Measurements from ENCODE around the gene ANKRD33B. TPM values are rescaled to one million over a fixed set of nuclear protein-coding genes. Genes with fewer than 3 reads are reported as not detected.

ANKRD33B gene
- total and polyA plus RNA-seq, 2 experiments from 2014 or later = 0.71 to 1.5 TPM

DNA sequence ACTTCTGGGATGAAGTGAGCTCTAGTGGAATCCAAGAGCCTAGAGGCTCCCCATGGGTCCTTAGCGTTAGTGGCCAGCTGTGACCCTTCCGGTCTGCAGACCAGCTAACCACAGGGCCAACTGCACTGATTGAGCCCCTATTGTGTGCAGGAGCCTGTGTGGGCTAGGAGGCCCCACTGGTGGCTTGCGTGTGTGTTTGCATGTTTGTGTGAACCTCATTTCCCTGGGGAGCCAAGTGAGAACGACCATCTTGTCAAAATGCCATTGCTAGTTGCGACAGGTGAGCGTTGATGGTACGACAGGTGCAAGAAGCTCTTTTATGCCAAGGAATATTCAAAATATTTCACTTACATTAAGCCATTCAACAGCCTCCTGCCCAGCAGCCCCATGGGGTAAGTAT, 44.1 kb upstream of the ANKRD33B start:
- Histone ChIP-seq H4K20me1 (ENCODE audit: insufficient read depth) (no peaks in the 10 kb centered on the region), H3K4me1 (ENCODE audit: insufficient read depth) (peaks cover 21% of the 10 kb centered on the region), H3K9me3 (ENCODE audit: low read depth) (no peaks in the 10 kb centered on the region), H3K4me3 (no peak overlapping the region), H3K36me3 (ENCODE audit: low read depth) (no peaks in the 10 kb centered on the region), H3K9me2 (ENCODE audit: insufficient read depth) (no peaks in the 10 kb centered on the region), H3F3A (ENCODE audit: insufficient read depth) (peaks cover 13% of the 10 kb centered on the region), H2AFZ (no peak overlapping the region), H3K4me2 (ENCODE audit: unreplicated experiment) (no peak overlapping the region), H3K27ac (no peak overlapping the region), H3K9ac (no peak overlapping the region), H3K79me2 (ENCODE audit: insufficient read depth) (no peaks in the 10 kb centered on the region), H3K27me3 (replicated peaks; ENCODE audit: insufficient read depth) (no peaks in the 10 kb centered on the region)
- in situ Hi-C loops (cut with MboI) = no loop called here
- TF ChIP-seq EZH2 (IDR thresholded peaks at IDR 0.05; ENCODE audit: insufficient read depth, poor library complexity, severe bottlenecking) = no peak
- TF ChIP-seq EZH2phosphoT487 (IDR thresholded peaks at IDR 0.05; ENCODE audit: insufficient read depth, low read depth) = no peak
- DNase-seq = no peak
- WGBS, 2 experiments (ENCODE audit: low coverage in 1 of 2, low lambda C conversion rate in 2 of 2, missing lambda C conversion rate in 2 of 2) = 84 to 88% methylated on average over 7 of the region's 7 CpGs

DNA sequence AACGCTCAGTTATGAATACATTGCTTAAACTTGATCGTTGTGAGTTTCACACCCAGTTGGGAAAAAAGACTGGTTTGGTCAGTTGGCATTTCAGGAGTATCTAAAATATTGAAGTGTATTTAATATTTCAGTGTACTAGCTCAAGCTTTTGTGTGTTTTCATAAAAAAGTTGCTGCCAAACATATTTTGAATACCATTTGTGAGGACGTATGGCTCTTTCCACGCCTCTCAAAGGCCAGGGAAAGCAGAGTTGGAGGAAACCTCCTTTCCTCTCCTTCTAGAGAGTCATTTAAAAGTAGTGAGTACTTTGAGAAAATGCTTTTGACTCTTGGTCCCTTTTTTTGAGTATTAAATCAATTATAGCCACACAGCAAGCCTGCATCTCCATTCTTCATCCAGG, 43.2 kb upstream of the ANKRD33B start:
- WGBS, 2 experiments (ENCODE audit: low coverage in 1 of 2, low lambda C conversion rate in 2 of 2, missing lambda C conversion rate in 2 of 2) = 83 to 92% methylated on average over 4 of the region's 4 CpGs
- Histone ChIP-seq H3K79me2 (ENCODE audit: insufficient read depth) (no peaks in the 10 kb centered on the region), H3K4me2 (ENCODE audit: unreplicated experiment) (no peak overlapping the region), H3K27me3 (replicated peaks; ENCODE audit: insufficient read depth) (no peaks in the 10 kb centered on the region), H3K4me1 (ENCODE audit: insufficient read depth) (peaks cover 28% of the 10 kb centered on the region), H3K27ac (no peak overlapping the region), H3K4me3 (no peak overlapping the region), H3K9ac (no peak overlapping the region), H3K9me2 (ENCODE audit: insufficient read depth) (no peaks in the 10 kb centered on the region), H3F3A (ENCODE audit: insufficient read depth) (peaks cover 20% of the 10 kb centered on the region), H2AFZ (no peak overlapping the region), H3K9me3 (ENCODE audit: low read depth) (no peaks in the 10 kb centered on the region), H3K36me3 (ENCODE audit: low read depth) (no peaks in the 10 kb centered on the region), H4K20me1 (ENCODE audit: insufficient read depth) (no peaks in the 10 kb centered on the region)
- in situ Hi-C loops (cut with MboI) = no loop called here
- DNase-seq = no peak
- TF ChIP-seq EZH2 (IDR thresholded peaks at IDR 0.05; ENCODE audit: insufficient read depth, poor library complexity, severe bottlenecking) (no peak), EZH2phosphoT487 (IDR thresholded peaks at IDR 0.05; ENCODE audit: insufficient read depth, low read depth) (no peak)

DNA sequence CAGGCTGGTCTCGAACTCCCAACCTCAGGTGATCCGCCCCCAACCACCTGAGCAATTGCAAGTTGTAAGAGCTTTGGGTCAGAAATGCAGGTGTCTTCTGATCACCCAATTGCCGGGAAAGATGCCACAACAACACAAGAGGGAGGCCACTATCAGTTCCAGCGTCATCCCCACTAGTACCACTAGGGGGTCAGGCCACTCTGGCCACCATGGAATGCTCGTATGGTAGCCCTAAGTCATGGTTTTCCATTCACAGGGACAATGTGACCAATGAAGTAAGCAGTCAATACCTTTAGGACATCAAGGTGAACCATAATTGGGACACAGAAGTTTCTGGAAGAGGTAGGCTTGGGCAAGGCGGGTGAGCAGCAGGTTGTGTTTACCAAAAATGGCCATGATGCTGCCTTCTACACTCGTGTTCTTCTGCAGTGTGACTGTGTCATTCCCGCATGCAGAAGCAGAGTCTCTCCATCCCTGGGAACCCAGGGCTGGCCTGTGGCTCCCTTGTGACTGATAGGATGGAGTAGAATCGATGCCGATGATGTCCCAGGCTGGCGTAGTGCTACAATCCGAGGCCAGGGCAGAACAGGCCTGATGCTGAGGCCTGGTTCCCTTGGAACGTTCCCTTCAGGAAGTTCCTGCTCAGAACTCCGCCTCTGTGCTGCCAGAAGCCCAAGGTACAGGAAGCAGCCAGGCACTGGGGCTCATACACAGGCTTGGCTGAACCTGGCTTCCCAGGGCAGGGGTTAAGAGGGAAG, 42.2 kb upstream of the ANKRD33B start:
- Histone ChIP-seq H3K4me3 (no peak overlapping the region), H3K9me3 (ENCODE audit: low read depth) (no peaks in the 10 kb centered on the region), H2AFZ (no peak overlapping the region), H3K9ac (no peak overlapping the region), H3K4me1 (ENCODE audit: insufficient read depth) (peaks cover 34% of the 10 kb centered on the region), H3K36me3 (ENCODE audit: low read depth) (no peaks in the 10 kb centered on the region), H3K27me3 (replicated peaks; ENCODE audit: insufficient read depth) (no peaks in the 10 kb centered on the region), H3F3A (ENCODE audit: insufficient read depth) (peaks cover 28% of the 10 kb centered on the region), H3K79me2 (ENCODE audit: insufficient read depth) (no peaks in the 10 kb centered on the region), H4K20me1 (ENCODE audit: insufficient read depth) (no peaks in the 10 kb centered on the region), H3K27ac (no peak overlapping the region), H3K4me2 (ENCODE audit: unreplicated experiment) (no peak overlapping the region), H3K9me2 (ENCODE audit: insufficient read depth) (no peaks in the 10 kb centered on the region)
- 82 to 87% methylated on average over 14 of the region's 14 CpGs for WGBS, 2 experiments (ENCODE audit: low coverage in 1 of 2, low lambda C conversion rate in 2 of 2, missing lambda C conversion rate in 2 of 2)
- DNase-seq = no peak
- in situ Hi-C loops (cut with MboI) = no loop called here
- TF ChIP-seq EZH2phosphoT487 (IDR thresholded peaks at IDR 0.05; ENCODE audit: insufficient read depth, low read depth) (no peak), EZH2 (IDR thresholded peaks at IDR 0.05; ENCODE audit: insufficient read depth, poor library complexity, severe bottlenecking) (no peak)

DNA sequence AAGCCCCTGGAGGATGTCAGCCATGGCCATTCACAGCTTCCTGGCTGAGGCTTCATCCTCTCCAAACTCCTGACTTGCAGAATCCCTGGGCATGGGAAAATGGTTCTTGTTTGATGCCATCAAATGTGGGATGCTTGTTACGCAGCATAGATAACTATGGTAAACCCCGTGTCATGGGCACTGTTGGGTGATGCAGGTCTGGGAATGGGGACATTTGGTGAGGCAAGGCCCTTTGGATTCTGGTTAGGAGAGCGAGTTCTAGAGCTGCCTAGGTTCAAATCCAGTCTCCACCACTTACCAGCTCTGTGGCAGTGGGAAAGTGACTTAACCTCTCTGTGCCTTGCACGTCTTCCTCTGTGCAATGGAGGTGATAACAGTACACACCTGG, 41.7 kb upstream of the ANKRD33B start:
- H3K4me3 ChIP-seq = no peak overlapping the region
- 94 to 95% methylated on average over 4 of the region's 4 CpGs for WGBS, 2 experiments (ENCODE audit: low coverage in 1 of 2, low lambda C conversion rate in 2 of 2, missing lambda C conversion rate in 2 of 2)
- in situ Hi-C loops (cut with MboI) = no loop called here
- H3K9me3 ChIP-seq (ENCODE audit: low read depth) = no peaks in the 10 kb centered on the region
- no peak overlapping the region for H3K4me2 ChIP-seq (ENCODE audit: unreplicated experiment)
- H3K27me3 ChIP-seq (replicated peaks; ENCODE audit: insufficient read depth) = no peaks in the 10 kb centered on the region
- H2AFZ ChIP-seq = no peak overlapping the region
- peaks cover 29% of the 10 kb centered on the region for H3F3A ChIP-seq (ENCODE audit: insufficient read depth)
- no peaks in the 10 kb centered on the region for H4K20me1 ChIP-seq (ENCODE audit: insufficient read depth)
- no peak overlapping the region for H3K9ac ChIP-seq
- no peak for TF ChIP-seq EZH2phosphoT487 (IDR thresholded peaks at IDR 0.05; ENCODE audit: insufficient read depth, low read depth)
- TF ChIP-seq EZH2 (IDR thresholded peaks at IDR 0.05; ENCODE audit: insufficient read depth, poor library complexity, severe bottlenecking) = no peak
- no peaks in the 10 kb centered on the region for H3K79me2 ChIP-seq (ENCODE audit: insufficient read depth)
- peaks cover 36% of the 10 kb centered on the region for H3K4me1 ChIP-seq (ENCODE audit: insufficient read depth)
- no peaks in the 10 kb centered on the region for H3K9me2 ChIP-seq (ENCODE audit: insufficient read depth)
- no peaks in the 10 kb centered on the region for H3K36me3 ChIP-seq (ENCODE audit: low read depth)
- DNase-seq = no peak
- no peak overlapping the region for H3K27ac ChIP-seq
